Endothelial cell of umbilical vein (primary cell): ENCODE measurements around the gene KLHL11.

Source experiments
- EZH2 ChIP-seq: IDR thresholded peaks from 2 replicates; pipeline ENCODE4 v1.6.1; 2012; ENCODE audit warnings: borderline replicate concordance, low read depth, mild to moderate bottlenecking, moderate library complexity, low read length, inconsistent platforms; ENCODE audit not compliant: severe bottlenecking
- GATA2 ChIP-seq: IDR thresholded peaks from 2 replicates; pipeline ENCODE4 v1.7.0; 2011; ENCODE audit warnings: low read depth, mild to moderate bottlenecking, moderate library complexity, mixed read lengths, low read length; ENCODE audit not compliant: insufficient read length, insufficient read depth
- TF ChIP-seq, protein P1 (sequence below), 2 donors: IDR thresholded peaks; 1 replicate in 1 of 2; 2 replicates in 1 of 2; pipeline ENCODE4 v1.5.1; 2011; ENCODE audit warnings: low read length in 2 of 2, mild to moderate bottlenecking in 2 of 2, moderate library complexity in 2 of 2, control low read depth in 1 of 2, inconsistent platforms in 1 of 2, low read depth in 1 of 2; ENCODE audit not compliant: insufficient read depth in 1 of 2; ENCODE audit errors: extremely low read depth in 1 of 2
- TF ChIP-seq, protein P2 (sequence below): IDR thresholded peaks from 2 replicates; pipeline ENCODE4 v1.6.1; 2011; ENCODE audit not compliant: insufficient read depth, insufficient read length

DNA sequence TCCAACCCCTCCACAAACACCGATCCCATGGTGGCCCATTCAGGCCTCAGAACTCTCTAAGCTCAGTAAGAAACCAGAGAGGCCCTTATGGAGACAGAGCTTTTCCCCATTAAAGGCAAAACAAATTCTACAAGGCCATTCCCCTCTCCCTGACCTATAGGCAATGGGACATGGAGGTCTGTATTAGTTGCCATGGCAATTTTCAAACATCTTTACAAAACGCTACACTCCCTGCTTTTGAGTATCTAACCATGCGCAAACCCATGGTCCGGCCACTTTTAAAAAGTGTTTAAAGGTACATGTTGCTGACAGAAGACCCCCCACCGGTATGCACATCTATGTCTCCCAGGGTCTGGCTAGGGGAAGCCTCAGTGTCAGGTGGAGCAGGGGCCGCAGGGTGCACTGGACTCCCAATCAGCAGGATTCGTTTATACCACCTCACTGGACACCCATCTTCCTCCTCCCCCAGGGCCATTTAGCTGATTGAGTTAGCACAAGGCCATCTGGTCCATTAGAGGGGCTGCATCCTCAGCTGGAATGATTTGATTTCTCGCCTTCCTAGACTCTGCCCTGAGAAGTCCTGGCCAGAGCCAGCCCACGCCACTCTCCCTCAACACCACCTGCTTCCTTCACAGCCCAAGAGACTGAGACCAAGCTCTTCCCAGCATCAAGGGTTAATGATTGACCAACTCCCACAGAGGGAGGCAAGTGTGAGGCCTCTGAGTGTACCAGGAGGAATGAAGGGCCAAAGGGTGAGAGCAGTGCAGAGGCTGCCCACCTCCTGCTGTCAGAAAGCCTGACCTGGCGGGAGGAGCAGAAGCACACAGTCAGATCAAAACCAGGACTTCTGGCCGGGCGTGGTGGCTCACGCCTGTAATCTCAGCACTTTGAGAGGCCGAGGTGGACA, 42.7 kb upstream of the KLHL11 start:
- TF ChIP-seq, protein P1, sequence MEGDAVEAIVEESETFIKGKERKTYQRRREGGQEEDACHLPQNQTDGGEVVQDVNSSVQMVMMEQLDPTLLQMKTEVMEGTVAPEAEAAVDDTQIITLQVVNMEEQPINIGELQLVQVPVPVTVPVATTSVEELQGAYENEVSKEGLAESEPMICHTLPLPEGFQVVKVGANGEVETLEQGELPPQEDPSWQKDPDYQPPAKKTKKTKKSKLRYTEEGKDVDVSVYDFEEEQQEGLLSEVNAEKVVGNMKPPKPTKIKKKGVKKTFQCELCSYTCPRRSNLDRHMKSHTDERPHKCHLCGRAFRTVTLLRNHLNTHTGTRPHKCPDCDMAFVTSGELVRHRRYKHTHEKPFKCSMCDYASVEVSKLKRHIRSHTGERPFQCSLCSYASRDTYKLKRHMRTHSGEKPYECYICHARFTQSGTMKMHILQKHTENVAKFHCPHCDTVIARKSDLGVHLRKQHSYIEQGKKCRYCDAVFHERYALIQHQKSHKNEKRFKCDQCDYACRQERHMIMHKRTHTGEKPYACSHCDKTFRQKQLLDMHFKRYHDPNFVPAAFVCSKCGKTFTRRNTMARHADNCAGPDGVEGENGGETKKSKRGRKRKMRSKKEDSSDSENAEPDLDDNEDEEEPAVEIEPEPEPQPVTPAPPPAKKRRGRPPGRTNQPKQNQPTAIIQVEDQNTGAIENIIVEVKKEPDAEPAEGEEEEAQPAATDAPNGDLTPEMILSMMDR (IDR thresholded peaks at IDR 0.05; ENCODE audit: extremely low read depth in 1 of 2, insufficient read depth in 1 of 2, low read depth in 1 of 2, low read length in 2 of 2), result no peak
- TF ChIP-seq GATA2, result no peak
- TF ChIP-seq, protein P2, sequence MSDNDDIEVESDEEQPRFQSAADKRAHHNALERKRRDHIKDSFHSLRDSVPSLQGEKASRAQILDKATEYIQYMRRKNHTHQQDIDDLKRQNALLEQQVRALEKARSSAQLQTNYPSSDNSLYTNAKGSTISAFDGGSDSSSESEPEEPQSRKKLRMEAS, result no peak
- TF ChIP-seq EZH2, result no peak
